GM03348 (cell line): ENCODE results near the gene NUFIP2.
"Not testable (repeated sequence)": the region's sequence is repeated elsewhere in the genome, so short reads cannot be mapped to it uniquely, and the experiment has no call there.

Experiments used
- DNase-seq: peaks from one replicate; pipeline ENCODE4 v3.0.0; 2012; ENCODE audit warnings: low spot score

Gene NUFIP2, protein sequence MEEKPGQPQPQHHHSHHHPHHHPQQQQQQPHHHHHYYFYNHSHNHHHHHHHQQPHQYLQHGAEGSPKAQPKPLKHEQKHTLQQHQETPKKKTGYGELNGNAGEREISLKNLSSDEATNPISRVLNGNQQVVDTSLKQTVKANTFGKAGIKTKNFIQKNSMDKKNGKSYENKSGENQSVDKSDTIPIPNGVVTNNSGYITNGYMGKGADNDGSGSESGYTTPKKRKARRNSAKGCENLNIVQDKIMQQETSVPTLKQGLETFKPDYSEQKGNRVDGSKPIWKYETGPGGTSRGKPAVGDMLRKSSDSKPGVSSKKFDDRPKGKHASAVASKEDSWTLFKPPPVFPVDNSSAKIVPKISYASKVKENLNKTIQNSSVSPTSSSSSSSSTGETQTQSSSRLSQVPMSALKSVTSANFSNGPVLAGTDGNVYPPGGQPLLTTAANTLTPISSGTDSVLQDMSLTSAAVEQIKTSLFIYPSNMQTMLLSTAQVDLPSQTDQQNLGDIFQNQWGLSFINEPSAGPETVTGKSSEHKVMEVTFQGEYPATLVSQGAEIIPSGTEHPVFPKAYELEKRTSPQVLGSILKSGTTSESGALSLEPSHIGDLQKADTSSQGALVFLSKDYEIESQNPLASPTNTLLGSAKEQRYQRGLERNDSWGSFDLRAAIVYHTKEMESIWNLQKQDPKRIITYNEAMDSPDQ

DNA sequence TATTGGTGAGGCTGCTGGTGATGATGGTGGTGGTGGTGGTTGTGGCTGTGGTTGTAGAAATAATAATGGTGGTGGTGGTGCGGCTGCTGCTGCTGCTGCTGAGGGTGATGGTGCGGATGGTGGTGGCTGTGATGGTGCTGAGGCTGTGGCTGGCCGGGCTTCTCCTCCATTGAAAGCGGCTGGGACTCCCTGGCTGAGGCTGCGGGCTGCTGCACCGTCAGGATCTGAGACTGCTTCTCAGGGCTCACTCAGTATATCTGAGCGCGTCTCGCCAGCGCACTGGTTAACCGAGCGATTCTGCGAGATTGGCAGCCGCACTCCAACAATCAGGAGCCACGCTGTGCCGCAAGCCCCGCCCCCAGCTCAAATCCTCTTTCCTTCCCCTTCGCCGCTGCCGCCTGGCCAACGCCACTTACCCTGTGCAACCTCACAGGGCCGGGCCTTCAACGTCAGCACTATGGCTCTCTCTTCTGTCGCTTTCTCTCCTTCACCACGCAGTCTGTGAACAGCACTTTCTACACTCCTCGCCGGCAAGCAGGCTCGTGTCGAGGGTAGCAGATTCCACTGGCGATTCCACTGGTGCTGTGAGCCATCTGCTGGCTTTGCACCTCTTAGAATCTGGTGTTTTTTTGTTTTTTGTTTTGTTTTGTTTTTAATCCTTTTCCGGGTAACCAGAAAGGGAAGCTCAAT, at the start of gene NUFIP2:
NUFIP2 (minus strand) TSS at position 259 of the 690 bp plus-strand sequence; CDS start at position 170, 89 bp downstream.
- DNase-seq: peak; percentile 98

DNA sequence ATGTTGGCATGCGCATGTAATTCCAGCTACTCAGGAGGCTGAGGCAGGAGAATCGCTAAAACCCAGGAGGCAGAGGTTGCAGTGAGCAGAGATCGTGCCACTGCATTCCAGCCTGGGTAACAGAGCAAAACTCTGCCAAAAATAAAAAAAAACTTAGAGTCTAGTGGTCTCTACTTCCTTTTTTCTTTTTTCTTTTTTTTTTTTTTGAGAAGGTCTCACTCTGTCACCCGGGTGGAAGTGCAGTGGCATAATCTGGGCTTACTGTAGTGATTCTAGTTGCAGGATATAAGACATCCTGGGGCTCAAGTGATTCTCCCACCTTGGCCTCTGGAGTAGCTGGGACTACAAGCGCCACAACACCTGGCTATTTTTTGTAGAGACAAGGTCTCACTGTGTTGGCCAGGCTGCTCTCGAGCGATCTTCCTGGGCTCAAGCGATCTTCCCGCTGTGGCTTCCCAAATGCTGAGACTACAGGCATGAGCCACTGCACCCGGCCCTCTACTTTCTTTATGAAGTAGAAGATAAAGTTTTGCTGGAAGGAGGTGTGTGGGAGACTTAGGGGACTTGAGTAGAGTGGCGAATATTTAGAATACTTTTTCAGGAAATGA, 48.3 kb upstream of the NUFIP2 start:
- no peak for DNase-seq

DNA sequence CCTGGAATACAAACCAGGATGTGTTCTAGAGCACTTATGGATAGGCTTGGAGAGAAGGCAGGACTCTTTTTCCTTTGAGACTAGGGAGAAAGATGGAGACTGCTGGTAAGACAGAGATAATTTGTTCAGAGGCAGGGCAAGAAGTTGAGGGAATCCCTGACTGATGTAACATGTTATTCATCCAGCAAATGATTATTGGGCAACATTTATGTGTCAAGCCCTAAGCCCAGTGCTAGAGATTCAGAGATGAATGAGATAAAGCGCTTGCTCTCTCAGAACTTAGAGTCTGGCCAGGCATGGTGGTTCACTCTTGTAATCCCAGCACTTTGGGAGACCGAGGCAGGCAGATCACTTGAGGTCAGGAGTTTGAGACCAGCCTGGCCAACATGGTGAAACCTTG, 47.8 kb upstream of the NUFIP2 start:
- peak; percentile 51 for DNase-seq

DNA sequence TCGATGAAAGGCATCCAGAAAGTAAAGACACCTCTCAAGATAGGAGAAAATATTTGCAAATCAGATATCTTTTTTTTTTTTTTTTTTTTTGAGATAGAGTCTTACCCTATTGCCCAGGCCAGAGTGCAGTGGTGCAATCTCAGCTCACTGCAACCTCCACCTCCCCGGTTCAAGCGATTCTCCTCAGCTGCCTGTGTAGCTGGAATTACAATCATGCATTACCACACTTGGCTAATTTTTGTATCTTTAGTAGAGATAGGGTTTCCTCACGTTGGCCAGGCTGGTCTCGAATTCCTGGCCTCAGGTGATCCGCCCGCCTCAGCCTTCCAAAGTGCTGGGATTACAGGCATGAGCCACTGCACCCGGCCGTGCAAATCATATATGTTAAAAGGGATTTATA, 45.1 kb upstream of the NUFIP2 start:
- not testable (repeated sequence) for DNase-seq

DNA sequence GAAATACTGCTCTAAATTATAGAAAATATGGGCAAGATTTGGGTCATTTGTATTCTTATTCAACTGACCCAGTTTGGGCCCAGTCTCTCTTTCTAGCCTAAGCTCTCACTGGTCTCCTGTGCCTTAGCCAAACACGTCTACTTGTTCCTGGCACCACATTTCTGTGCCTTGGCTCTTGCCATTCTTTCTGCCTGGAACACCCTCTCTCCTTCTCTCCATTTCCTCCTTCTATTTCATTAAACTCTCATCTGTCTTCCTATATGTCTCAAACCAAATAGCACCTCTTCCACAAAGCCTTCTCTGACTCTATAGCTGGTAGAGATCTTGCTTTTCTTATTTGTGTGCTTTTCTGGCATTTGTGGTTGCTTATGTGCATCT, 37.7 kb upstream of the NUFIP2 start:
- DNase-seq: no peak

DNA sequence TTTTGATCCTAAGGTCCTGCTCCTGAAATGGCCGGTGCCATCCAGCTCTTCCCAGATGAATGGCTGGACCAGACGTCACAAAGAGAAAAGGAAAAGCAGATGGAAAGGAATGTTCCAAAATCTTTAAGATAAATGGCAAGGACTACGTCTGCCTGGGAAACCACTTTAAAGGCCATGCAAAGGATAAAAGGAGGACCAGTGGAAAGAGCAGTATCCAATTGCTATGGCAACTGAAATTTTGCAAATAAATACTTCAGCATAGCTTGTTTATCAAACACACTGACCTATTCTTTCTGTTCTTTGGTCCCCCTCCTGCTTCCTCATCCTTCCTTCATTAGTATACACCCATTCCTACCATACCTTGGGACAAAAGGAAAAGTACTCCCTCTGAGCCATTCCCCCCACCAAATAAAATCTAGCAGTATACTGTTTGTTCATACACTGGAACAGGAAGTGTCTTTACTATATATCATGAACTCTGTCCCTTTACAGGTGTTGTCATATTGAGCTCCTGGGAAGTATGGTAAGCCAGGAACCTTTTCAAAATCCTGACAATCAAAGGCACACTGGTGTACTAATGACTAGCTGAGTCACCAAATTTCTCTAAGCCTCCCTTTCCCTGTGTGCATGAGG, 37.2 kb upstream of the NUFIP2 start:
- DNase-seq: no peak

DNA sequence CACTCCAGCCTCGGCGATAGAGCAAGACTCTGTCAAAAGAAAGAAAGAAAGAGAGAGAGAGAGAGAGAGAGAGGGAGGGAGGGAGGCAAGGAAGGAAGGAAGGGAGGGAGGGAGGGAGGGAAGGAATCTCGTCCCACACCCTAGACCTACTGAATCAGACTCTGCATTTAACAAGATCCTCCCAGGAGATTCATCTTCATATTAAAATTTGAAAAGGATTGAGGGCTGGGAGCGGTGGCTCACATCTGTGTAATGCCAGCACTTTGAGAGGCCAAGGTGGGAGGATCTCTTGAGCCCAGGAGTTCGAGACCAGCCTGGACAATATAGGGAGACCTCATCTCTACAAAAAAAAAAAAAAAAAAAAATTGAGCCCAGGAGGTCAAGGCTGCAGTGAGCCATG, 33.5 kb upstream of the NUFIP2 start:
- no peak for DNase-seq

DNA sequence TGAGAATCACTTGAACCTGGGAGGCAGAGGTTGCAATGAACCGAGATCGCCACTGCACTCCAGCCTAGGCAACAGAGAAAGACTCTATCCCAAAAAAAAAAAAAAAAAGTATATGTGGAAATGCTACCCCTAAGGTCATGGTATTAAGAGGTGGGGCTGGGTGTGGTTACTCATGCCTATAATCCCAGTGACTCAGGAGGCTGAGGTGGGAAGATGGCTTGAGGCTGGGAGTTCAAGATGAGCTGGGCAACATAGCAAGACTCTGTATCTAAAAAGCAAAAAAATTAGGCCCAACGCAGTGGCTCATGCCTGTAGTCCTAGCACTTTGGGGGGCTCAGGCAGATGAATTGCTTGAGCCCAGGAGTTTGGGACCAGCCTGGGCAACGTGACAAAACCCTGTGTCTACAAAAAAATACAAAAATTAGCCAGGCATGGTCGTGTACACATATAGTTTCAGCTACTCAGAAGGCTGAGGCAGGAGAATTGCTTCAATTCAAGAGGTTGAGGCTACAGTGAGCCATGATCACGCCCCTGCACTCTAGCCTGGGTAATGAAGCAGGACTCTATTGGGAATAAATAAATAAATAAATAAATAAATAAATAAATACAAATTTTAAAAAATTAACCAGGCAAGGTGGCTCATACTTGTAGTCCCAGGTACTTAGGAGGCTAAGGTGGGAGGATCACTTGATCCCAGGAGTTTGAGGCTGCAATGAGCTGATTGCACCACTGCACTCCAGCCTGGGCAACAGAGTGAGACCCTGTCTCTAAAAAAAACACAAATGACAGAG, 32.3 kb upstream of the NUFIP2 start:
- DNase-seq: no peak

DNA sequence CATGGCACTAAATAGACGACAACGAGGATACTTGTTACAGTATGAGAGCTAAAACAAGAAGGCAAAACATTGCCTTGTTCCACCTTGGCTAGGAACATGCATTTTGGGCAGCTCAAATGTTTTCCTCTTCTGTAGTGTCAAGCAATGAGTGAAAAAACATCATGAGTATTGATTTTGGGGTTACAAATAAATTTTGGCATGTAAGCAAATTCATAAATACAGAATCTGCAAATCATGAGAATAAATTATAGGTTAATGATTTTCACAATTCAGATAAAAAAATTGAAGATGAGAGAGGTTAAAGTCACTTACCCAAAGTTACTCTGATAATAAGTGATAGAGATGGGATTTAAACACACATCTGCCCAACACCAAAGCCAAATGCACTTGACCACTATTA, 28.4 kb upstream of the NUFIP2 start:
- no peak for DNase-seq

DNA sequence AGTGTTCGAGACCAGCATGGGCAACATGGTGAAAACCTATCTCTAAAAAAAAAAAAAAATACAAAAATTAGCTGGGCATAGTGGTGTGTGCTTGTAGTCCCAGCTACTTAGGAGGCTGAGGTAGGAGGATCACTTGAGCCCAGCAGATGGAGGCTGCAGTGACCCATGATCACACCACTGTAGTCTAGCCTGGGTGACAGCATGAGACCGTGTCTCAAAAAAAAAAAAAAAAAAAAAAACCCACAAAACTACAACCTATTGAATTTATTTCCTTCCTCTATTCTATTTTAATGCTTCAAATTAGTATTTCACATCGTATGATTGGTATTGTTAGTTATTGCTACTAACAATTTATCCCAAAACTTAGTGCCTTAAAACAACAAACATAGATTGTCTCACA, 9.4 kb upstream of the NUFIP2 start:
- DNase-seq: no peak

DNA sequence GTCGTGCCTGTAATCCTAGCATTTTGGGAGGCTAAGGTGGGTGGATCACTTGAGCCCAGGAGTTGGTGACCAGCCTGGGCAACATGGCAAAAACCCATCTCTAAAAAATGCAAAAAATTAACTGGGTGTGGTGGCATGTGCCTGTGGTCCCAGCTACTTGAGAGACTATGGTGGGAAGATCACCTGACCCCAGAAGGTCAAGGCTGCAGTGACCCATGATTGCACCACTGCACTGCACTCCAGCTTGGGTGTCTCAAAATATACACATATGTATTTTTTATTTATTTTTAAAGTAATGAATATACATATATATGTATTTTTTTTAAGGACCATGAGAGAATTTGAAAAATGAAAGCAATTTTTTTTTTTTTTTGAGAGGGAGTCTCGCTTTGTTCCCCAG, 5.1 kb upstream of the NUFIP2 start:
- DNase-seq: no peak

DNA sequence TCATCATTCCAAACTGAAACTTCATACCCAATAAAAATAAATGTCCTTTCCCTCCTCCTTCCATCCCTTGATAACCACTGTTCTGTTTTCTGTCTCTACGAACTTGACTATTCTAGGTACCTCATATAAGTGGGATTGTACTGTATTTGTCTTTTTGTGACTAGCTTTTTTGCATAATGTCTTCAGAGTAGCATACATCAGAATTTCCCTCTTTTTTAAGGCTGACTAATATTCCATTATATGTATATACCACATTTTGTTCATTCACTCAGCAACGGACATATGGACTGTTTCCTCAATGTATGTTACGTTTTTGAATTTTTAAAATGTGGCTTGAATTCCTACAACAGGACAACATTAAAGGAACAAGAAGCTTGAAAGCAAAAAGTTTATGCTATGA, 1.5 kb upstream of the NUFIP2 start:
- DNase-seq: no peak

DNA sequence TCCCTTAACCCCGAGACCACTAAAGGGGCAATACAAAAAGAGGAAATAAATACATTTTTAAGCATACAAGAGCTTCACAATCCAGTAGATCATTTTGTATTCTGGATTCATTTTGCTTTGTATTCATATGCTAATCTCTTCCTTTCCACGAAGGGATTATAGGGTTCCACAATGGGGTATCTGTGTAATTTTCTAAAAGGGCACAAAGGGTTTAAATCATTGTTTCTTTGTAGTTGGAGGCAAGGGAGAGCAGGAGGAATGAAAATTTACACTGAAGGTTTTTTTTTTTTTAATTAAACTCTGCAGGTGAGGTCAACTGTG, 592 bp upstream of the NUFIP2 start:
- no peak for DNase-seq

DNA sequence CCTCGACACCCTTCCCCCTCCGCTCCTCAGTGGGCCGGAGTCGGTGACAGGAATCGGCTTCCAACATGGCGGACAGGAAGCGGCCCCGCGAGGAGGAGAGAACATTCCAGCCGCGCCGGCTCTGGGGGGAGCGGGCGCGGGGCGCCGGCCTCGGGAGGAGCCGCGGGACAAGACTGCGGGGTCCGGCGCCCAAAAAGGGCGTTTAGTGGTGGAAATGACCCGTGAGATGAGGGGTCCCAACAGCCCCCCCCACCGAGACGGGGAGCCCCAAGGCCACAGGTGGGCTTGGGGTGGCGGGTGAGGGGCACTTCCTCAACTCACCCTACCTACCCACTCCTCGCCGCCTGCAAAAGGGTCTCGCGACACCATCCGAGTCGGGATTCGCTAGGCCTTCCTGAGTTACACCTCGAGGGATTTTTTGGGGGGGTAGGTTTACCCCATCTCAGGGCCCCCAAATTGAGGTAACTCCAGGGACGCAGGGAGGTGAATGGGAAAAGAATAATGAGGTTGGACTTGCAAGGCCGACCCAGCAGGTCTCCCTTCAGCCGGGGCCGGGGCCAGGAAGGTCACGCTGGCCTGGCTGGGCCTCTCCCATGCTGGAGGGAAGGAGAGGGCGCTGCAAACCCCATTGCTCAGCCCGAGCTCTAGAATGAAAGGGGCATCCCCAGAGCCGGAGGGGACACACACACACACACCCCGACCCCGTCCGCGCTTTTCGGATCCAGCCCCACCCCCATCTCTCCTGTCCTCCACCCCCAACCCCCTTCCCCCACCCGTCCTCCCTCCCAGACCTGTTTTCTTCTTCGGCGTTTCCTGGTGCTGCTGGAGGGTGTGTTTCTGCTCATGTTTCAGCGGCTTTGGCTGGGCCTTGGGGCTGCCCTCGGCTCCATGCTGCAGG, 707 bp downstream of the NUFIP2 start:
- peak; percentile 51 for DNase-seq

DNA sequence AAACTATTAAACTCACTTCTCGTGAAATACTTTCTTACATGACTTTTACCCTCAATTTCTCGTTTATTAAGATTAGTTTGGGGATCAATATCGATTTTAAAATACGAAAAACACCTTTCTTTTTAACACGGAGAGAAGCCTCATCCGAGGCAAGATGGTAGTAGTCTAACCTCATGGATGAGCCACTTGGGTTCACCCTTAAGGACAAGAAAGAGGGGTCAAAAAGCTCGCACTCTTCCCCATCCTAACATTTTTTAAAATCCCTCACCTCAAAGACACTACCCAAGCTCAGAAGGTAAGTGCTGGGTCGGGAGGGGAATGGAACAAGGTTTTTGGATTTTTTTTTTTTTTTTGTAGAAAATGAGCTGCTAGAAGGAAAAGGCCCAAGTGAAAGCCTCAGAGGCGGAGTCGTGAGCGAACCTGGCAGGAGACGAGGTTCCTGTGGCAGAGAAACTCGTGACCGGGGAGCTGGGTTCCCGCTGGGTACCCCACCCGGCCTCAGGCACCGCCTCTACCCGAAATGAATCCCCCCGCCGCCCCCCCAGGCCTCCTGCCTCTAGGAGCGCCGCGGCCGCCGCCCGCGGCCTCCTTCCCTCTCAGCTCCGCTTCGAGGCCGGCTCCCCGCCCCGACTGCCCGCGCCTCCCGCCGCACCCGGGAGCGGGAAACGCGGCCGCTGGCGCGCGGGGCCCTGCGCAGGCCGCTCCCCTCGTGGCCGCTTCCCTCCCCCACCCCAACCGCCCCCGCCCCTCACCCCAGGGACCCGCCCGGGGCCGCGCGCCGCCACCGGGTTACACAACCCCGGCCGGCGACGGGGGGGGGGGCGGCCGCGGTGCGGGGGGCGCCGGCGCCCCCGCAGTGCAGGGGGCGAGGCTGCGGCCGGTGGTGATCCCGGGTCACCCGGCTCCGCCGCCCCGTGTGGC, 1.6 kb downstream of the NUFIP2 start:
- DNase-seq: peak; percentile 78

DNA sequence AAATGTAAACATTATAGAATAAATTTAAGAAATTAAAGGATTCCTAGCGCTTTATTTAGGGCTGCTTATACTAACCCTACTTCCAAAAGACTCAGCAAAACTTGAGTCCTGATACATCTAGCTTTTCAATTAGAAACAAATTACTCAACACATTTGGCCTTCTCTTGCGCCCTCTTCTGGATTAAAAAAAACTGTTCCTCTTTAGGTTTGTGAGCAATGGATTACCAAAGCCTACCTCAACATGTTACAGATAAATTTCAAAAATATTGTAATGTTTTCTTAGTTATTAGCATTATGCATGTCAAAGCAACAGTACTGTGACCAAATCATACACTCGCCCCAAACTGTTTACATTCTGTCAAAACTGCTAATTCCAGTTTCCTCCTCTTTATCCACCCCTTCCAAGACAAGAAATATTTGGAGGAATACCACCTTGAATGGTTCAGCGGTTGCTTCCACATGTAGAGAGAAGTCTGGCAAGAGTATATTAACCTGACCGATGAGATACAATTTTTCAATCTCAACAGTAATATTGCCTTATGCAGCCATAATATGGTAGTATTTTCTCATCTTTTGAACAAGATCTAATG, 2.7 kb downstream of the NUFIP2 start:
- DNase-seq: peak; percentile 61

DNA sequence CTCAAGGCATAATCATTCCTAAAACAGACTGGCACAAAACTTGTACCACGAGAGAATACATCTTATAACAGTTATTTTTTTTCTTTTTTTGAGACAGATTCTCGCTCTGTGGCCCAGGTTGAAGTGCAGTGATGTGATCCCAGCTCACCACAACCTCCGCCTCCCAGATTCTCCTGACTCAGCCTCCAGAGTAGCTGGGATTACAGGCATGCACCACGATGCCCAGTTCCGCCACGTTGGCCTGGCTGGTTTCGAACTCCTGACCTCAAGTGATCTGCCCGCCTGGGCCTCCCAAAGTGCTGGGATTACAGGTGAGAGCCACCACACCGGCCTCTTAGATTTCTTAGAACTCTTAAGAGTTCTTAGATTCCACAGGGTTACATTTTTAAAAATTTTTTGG, 4.1 kb downstream of the NUFIP2 start:
- DNase-seq: no peak

DNA sequence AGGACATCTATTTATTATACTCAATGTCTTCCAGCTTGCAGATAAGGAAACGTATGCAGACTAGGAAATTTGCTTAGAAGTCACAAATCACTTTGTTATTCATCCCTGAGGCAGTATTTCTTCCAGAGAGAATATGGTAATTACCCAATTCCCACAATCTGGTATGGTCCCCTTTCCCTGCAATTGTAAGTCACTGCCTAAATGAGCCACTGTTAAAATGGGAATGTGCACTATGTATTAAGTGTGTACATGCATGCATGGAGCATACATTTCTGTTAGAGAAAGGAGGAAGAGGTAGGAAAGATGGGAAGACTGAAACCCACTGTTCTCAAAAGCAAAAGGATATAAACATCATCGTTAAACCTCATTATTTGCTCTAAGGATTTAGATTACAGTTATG, 10.0 kb downstream of the NUFIP2 start:
- no peak for DNase-seq

DNA sequence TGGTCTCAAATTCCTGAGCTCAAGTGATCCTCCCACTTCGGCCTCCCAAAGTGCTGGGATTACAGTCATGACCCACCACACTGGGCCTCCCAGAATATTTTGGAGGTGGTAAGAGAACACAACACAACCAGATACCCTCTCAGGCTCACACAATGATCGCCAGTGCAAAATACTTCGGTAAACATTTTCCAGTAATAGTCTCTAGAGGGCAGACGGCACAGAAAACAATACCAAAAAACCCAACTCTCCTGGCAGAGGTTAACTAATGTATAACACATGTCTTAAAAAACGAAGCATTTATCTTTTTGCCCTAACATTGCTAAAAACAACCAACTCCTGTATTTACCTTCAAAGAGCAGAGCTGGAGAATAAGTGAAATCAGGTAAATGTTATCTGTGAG, 10.5 kb downstream of the NUFIP2 start:
- DNase-seq: peak; percentile 25
